Measurements from ENCODE around the gene ZIC4.

Gene ZIC4

GRCh38 chr3:147406028-147406931 lies at the start of gene ZIC4:
Gene ZIC4 (minus strand): TSS chr3:147406543. CDS start chr3:147402797, 3,746 bp downstream.
- DNase-seq = no peak

- DNase-seq = no peak
These were observed 43.3 kb upstream of the ZIC4 start for GRCh38 chr3:147449669-147450068.

- no peak for DNase-seq
These were observed 40.9 kb upstream of the ZIC4 start for GRCh38 chr3:147447224-147447623.

- DNase-seq = no peak
These were observed 25.4 kb upstream of the ZIC4 start for GRCh38 chr3:147431751-147432150.

- no peak for DNase-seq
These were observed 22.4 kb upstream of the ZIC4 start for GRCh38 chr3:147428754-147429153.

- no peak for DNase-seq
These were observed 22.0 kb upstream of the ZIC4 start for GRCh38 chr3:147428326-147428725.

- no peak for DNase-seq
These were observed 21.4 kb upstream of the ZIC4 start for GRCh38 chr3:147427746-147428145.

- DNase-seq = no peak
These were observed 20.6 kb upstream of the ZIC4 start for GRCh38 chr3:147426931-147427330.

- no peak for DNase-seq
These were observed 19.1 kb upstream of the ZIC4 start for GRCh38 chr3:147425388-147425850.

GRCh38 chr3:147424581-147425387 lies 18.4 kb upstream of the ZIC4 start:
- no peak for DNase-seq

- DNase-seq = no peak
These were observed 17.6 kb upstream of the ZIC4 start for GRCh38 chr3:147423798-147424580.

GRCh38 chr3:147423537-147423797 lies 17.1 kb upstream of the ZIC4 start:
- DNase-seq = no peak

GRCh38 chr3:147422601-147423536 lies 16.5 kb upstream of the ZIC4 start:
- peak; percentile 25 for DNase-seq

GRCh38 chr3:147422196-147422595 lies 15.9 kb upstream of the ZIC4 start:
- DNase-seq = no peak

GRCh38 chr3:147421184-147421912 lies 15.0 kb upstream of the ZIC4 start:
- no peak for DNase-seq

GRCh38 chr3:147420353-147421183 lies 14.2 kb upstream of the ZIC4 start:
- DNase-seq = no peak

- no peak for DNase-seq
These were observed 13.5 kb upstream of the ZIC4 start for GRCh38 chr3:147419781-147420224.

GRCh38 chr3:147418808-147419701 lies 12.7 kb upstream of the ZIC4 start:
- peak; percentile 42 for DNase-seq

GRCh38 chr3:147418371-147418781 lies 12.0 kb upstream of the ZIC4 start:
- DNase-seq = no peak

Data from NCI-H510A treated with DMSO at 0.1 percent for 48 hours (cell line).